ENCODE measurements around the gene LIN28B.
A peak's percentile ranks its signal among the peaks of the same experiment; 100 is the strongest.
"Not testable (repeated sequence)": the region's sequence is repeated elsewhere in the genome, so short reads cannot be mapped to it uniquely, and the experiment has no call there.

The LIN28B gene

DNA sequence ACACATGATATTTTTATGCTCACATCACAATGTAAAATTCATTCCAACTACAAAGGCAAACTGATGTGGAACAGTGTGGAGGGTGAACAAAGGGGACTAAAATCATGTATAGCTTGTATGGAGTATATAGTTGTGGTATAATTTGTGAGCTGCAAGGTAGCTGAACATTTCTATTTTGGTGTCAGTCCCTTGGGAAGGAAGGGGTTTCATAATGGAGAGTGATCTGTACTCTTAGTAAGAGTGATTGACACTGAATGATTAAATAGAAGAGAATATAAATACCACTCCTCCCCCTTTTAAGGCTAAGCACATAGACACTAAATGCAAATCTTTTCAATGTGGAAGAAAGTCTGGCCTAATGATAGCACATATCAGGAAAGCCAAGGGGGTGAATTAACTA lies 118.3 kb downstream of the LIN28B start:
- no peak for DNase-seq

DNA sequence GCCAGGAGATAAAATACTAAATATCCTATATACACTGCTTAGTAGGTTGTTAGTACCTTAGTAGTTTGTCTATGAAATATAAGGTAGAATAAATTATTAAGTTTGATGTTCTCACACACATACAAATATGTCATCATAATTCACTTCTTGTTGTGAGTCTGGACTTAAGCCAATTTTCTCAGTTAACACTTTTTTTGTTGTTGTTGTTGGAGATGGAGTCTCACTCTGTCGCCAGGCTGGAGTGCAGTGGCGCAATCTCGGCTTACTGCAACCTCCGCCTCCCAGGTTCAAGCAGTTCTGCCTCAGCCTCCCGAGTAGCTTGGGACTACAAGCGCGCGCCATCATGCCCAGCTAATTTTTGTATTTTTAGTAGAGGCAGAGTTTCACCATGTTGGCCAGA lies 119.5 kb downstream of the LIN28B start:
- not testable (repeated sequence) for DNase-seq

DNA sequence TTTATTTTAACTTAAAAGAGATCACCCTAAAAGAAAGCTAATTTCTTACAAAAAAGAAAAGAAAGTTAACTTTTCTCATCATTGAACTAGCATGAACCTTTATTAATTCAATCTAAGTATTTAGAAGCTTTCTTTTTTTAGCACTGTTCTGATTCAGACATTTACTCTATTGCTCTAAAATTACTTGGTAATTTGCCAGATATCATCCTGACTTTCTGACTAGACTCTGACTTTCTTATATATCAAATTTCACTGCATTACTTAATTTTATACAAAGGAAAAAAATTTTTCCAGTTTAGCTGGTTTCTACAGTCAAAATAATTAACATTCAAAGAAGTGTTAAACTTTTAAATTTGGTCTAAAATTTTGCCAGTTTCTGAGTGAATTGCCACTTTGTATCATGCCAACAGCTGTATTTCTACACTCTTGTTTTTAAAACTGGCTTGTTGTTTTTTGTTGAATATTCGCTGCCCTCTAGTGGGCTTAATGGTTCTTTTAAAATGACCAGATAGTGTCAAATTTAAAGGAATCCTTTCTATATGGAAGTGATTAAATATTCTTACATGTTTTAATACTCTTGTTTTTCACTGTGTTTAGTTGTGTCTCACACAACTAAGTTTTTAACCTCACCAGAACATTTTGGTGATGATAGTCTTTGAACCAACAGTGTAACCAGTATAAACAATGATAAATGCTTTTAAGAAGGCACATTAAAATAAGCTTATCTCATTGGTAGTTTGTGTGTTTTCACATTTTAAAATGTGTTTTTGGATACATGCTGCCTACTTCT lies 120.9 kb downstream of the LIN28B start:
- DNase-seq = peak; percentile 29

DNA sequence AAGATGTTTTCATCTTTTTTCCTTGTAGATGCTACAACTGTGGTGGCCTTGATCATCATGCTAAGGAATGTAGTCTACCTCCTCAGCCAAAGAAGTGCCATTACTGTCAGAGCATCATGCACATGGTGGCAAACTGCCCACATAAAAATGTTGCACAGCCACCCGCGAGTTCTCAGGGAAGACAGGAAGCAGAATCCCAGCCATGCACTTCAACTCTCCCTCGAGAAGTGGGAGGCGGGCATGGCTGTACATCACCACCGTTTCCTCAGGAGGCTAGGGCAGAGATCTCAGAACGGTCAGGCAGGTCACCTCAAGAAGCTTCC lies 121.4 kb downstream of the LIN28B start:
- no peak for DNase-seq

DNA sequence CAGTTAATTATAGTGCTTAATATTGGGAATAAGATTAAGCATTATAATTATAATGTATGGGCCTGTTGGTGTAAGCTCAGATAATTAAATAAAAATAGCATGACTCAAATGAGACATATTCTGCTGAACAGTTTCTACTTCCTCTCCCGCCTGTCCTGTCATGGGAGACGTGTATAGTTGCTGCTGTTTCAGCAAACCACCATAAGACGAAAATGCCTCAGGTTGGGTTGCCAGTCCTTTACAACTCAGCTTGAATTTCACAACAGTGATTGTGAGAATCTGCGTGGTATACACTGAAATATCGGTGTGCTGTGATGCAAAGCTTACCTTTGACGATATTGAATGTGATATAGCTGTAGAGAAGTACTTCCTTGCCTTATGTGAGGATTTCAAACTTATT lies 123.4 kb downstream of the LIN28B start:
- no peak for DNase-seq

DNA sequence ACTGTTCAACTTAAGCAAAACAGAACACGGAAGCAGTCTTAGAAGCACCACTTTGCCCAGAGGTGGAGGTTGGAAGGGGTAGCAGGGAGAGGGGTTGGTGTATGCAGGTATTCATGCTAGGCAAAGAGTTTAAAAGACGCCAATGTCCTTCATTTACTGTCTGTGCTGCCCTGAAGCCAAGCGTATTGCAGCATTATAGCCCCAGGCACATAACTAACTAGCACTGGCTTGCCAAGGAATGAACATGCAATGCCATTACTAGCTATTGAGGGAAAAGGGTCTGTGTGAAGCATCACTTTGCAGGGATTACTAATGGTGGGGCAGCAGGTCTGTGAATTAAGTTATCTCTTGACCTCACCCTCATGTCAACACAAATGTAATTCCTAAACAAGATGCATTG lies 124.8 kb downstream of the LIN28B start:
- DNase-seq = not testable (repeated sequence)

DNA sequence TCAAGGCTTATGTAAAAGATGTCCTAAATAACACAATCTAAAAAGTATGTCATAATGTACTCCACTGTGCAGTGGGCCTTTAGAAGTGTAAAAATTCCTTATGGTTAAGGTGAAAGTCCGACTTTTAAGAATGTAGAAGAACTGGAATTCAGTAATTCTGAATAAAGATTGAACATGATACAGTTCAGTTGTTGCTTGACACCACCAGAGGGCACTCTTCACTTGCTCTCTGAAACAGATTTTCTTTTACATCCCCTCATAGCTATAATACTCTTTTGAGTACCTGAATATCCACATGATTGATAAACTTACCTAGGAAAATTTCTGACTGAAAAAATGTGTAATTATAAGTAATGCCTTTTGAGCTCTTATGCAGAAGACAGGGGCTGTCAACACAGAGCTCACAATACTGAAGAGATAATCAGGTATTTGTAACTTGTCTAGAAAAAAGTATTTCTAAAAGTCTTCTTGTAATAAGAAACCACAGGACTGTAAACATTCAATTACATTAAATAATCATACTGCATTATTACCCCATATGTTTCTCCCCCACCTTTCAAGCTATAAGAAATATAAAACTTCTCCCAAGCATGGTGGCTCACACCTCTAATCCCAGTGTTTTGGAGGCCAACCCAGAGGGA lies 130.8 kb downstream of the LIN28B start:
- peak; percentile 48 for DNase-seq

DNA sequence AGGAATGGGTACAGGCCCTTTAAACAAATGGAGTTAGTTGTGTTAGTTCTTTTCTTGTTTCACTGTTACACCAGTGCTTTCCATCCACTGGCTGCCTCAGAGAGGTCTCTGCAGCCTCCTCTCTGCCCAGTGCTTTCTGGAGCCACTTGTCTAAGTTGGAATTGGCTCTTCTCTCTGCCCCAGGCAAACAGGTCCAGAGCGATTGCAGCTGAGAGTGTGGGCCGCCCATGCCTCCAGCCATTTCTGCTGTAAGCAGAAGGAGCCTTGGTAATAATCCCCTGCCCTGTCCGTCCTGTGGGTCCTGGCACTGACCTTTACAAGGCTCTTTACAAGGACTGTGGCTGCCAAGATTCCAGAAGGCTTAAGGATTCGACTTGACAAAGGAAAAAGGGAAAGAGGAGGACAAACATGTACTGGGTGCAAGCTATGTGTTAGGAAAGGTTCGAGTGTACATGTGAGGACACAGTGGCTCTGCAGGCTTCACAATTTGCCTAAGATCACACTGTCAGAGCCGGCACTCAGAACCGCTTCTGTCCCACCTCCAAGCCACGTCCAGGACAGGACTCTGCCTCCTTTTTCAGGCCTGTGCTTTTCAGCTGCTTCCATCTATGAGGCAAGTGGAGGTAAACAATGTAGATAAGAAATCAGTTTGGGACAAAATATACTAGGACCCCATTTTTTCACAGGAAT lies 134.4 kb downstream of the LIN28B start:
- no peak for DNase-seq

DNA sequence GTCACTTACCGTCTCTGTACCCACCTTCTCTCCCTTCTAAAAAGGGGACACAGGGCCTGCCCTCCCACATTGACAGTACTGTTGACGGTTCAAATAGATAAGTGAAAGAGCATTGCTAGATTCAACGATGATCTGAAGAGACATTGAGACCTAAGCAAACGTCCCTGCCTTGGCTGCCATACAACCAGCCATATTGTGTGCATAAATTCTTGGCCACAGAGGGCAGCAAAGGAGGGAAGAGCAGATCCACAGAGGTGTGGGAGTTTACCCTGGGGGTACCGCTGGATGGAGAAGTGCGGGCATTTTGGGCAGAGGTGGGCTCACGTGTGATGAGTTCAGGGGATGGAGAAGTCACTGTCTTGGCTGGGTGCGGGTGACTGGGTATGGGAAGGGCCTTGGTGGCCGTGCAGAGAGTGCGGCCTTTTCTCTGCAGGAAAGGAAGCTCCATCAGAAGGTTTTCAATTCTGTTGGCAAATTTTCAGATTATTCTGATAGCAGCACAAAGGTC lies 137.3 kb downstream of the LIN28B start:
- no peak for DNase-seq

DNA sequence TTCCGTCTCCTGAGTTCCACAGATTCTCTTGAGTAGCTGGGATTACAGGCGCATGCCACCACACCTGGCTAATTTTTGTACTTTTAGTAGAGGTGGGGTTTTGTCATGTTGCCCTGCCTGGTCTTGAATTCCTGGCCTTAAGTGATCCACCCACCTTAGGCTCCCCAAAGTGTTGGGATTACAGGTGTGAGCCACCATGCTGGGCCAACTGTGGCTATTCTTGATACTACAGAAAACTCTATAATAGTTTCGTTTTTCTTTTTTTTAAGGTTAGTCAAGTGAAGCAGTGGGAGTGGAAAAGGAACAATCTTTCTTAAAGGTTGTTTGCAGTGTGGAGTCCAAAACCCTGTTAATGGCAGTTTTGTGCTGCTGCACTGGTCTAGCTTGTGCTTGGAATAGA lies 138.2 kb downstream of the LIN28B start:
- no peak for DNase-seq

DNA sequence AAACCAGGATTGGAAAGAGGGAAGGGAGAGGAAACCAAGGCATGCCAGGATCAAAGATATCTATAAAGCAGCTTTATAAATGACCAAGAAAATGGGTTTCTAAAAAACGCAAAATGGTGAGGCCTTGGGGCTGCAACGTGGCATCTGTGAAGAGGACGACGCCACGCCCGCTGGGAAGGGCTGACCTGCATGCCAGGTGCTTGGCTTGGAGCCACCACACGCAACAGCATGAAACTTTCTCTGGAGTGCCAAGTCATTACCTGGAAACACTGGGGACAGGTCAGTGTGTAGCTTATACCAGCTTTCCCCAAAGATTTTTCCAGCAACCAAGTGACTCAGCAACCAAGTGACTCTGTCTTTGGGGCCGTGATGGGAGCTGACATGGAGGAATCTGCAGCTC lies 140.4 kb downstream of the LIN28B start:
- peak; percentile 26 for DNase-seq

DNA sequence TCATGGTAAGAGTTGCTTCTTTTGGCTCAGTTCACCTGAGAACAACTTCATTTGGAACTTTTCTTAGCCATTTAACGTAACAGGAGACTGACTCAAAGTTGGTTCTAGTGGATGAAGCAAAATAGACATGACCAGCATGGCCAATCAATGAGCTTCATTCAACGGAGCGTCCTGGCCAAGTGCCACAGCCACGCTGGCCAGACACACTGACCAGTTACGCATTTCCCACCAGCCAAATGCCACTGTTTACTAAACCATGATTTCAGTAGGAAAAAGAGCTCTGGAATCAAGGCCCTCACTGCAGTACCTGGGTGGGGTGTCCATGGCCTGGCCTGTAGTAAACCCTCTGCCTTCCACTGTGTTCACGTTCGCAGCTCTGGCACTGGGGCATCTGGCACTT lies 142.5 kb downstream of the LIN28B start:
- DNase-seq = no peak

DNA sequence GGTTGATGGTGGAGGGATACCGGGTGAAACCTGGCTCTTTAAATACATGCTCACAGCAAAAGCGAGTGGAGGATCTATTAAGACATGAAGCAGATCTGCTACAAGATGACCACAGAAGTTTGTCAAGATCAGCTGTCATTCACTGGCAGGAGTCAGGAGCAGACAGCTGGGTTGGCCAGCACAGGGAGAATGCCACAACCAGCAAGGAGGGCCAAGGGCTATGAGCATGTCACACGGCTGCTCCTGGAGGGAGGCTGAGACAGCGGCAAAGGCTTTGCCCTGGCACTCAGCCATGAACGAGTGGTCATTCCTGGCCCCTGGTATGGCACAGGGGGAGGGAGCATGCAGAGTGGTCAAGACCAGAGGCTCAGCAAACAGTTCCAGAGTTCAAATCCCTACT lies 145.3 kb downstream of the LIN28B start:
- no peak for DNase-seq

DNA sequence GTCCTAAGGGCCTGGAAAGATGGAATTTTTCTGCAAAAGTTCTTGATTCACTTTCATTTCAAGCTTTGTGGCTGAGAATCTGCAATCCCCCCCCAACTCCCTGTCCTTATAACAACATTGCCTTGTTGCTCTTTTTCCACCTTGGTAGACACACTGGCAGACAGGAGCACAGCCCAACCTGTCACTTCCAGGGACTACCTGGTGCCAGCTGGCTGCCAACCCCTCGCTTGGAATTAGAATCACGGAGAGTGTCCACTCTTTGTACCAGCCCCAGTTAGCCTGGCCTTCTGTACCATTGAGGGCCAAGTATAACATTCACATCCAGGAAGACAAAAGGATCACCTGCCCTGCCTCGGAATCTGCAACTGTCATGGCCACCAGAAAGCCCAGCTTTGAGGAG lies 148.2 kb downstream of the LIN28B start:
- DNase-seq = no peak

DNA sequence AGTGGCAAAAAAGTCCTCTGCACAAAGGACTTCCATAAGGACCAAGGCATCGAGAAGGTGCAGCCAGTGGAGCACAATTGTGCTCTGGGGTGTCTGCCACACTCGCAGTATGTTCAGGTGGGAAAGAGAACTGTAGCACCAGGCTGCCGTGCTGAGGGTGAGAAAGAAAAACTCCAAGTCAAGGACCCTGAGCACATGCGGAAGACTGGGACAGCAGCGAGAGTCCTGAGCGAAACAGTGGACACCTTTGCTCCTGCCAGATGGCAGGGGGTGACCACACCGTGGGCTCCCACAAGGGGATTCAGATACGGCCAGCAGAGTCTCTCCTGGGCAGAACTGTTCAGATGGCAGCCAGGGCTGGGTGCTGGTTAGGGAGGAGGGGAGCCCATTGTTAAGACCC lies 149.4 kb downstream of the LIN28B start:
- DNase-seq = no peak

DNA sequence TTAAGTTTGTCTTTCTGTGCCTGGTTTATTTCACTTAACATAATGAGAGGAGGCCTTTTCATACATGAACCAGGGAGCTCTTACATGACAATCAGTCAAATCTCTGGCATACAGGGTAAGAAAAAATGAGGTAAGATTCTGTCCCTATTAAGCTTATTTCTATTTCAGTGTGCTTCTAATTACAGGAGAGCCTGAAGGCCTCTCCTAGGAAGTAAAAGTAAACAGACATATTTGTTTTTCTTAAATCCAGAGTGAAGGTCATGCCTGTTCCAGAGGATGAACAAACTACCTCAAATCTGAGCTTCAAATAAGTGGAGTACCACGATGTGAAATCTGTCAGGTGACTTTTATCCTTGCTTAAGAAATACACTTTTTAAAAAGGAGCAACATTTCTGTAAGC lies 150.3 kb downstream of the LIN28B start:
- DNase-seq = no peak

DNA sequence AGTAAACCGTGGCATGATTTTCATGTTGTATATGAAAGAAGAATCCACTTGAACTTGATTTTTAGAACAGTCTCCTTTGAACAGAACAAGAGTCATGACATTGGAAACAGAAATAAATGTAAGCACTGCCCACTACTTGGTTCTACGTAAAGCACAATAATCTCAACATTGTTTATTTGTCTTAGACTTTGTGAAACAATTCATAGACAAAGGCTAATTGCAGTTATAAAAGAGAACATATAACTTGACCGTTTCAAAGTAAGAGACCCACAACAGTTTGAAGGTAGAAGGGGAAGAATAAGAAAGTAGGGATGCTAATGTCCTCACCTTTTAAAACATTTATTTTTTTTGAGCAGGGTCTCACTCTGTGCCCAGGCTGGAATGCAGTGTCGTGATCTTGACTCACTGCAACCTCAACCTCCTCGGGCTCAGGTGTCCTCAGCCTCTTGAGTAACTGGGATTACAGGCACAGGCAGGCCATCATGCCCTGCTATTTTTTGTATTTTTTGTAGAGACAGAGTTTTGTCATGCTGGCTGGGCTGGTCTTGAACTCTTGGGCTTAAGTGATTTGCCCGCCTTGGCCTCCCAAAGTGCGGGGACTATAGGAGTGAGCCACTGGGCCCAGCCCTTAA lies 151.8 kb downstream of the LIN28B start:
- no peak for DNase-seq

DNA sequence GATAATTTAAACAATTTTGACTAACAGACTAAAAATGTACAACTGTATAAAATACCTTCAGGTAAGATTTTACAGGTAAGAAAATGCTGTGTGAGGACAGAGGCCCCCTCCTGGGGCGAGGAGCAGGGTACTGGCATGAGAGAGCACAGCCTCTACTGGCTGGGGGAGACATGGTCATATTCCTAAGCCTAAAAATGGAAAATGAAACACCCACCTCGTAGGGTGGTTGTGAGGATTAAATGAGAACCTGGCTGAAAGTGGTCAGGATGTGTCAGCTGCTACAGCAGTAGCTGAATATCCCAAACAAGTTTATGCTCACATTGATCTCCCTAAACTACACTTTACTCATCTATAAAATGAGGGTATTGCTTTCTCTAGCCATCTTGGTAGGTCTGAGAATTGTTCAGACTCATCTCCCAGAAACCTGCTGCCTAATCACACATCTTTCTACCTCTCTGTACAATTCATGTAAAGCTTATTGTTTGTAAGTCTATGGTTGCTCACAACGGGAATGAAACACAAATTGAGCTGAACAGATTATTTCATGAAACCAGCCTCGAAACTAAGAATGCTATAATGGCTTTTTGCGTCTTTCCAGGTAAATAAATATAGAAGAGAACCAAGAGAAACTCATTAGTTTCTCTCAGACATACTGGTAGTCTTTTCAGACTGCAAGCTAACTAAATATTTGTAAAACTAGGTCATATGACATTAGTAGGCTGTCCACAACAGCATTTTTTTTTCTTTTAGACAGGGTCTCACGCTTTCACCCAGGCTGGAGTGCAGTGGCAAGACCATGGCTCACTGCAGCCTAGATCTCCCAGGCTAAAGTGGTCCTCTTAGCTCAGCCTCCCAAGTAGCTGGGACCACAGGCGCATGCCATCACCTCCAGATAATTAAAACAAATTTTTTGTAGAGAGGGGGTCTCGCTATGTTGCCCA lies 153.3 kb downstream of the LIN28B start:
- no peak for DNase-seq

DNA sequence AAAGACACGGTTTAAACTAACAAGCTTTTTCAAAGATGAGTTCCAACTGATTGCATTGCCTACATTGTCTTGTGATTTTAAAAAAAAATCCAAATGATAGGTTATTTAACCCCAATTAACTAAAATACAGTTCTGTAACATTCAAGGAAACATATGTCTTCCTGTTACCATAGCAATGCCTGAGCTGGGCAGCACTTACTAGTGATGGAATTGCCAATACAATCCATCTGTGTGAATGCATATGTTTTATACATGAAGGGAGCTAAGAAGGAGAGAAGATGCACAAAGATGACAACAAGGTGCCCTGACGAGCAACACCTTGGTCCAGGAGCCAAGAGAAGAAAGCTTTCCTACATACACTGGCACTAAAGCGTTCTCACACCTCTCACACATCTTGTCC lies 154.2 kb downstream of the LIN28B start:
- DNase-seq = no peak

DNA sequence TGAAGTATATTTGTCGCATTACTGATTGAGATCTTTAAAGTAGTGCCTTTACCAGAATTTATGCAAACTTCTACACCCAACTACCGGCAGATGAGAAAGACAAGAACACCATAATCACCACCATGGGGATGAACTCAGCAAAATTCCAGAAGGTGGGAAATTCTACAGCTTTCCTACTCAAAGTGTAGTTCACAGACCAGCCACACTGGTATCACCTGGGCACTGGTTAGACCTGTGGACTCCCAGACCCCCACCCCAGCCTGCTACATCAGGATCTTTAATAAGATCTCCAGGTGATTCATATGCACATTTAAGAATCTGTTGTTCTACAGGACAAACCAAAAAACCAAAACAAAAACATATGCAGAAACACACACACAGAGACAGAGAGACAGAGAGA lies 155.0 kb downstream of the LIN28B start:
- DNase-seq = no peak

DNA sequence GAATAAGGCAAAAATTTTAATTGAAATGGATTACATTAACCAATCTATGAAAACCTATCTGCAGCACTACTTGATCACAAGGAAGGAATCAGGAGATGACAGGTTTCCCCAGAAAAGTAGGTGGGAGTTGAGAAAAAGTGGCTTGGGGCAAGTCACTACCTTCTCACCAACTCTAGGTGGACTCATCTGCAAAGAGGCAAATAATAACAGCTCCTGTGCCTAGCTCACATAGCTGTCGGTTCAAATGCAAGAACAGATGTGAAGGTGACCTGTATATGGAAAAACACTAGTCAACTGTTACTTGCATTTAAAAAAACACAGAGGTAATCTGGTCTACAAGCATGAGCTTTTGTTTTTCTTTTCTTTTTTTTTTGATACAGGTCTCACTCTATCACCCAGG lies 155.7 kb downstream of the LIN28B start:
- DNase-seq = no peak

DNA sequence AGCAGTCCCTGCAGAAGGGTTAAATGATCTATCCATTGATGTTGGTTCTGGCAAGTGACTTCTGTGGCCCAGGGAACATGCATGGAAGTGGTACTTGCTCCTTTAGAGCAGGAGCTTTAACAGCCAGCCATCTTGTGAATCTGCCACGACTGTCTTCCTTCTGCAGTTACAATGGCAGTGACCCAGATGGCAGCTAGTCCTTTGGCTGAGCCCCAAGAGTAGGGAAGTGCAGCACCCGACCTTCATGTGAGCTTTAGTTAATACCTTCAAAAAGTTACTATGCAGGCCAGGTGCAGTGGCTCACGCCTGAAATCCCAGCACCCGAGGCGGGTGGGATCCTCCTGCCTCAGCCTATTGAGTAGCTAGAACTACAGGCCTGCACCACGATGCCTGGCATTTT lies 156.5 kb downstream of the LIN28B start:
- DNase-seq = no peak

DNA sequence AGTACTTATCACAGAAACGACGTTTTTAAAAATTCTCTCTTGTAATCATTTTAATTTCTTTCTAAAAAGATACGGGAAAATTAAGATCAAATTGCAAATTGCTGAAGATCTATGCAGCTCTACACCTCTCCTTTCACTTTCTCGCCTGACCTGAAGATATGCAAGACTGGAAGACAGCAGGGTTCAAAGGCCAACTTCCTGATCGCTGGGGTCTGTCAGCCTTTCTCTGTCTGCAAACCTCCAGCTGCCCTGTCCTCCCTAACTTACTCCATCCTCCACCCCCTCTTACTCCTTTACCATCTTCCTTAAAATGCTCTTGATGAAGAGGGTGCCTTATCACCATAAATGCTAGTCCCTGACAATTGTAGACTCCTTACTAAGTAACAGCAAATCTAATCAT lies 159.2 kb downstream of the LIN28B start:
- no peak for DNase-seq
